ENCODE measurements around the gene CDCA8. TPM values are rescaled to one million over a fixed set of nuclear protein-coding genes. Genes with fewer than 3 reads are reported as not detected.

The CDCA8 gene
- total and polyA plus RNA-seq, 2 donors (not counting 3 experiments of a cell fraction or from before 2014, with no cell fraction given) = 38.5 to 45.7 TPM

DNA sequence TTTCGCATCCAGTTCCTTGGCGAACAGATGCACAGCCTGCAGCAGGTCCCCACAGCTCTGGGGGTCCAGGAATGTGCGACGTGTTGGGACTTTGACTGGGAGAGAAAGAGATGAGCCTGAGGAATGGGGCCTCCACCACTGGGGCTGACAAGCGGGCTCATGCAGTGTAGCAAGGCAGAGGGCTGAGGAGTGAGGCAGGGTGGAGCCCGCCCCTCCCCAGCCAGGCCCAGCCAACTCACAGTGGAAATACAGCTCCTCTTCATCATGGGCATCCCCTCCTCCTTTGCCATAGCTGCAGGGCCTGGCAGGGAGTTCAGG lies 30.7 kb downstream of the CDCA8 start:
- ChIA-PET CTCF (no interaction called here), POLR2A (no interaction called here)
- Histone ChIP-seq H2AFZ (ENCODE audit: low read depth, low read length) (no peak overlapping the region), H3K27ac (ENCODE audit: insufficient read depth, low read depth, low read length) (no peak overlapping the region), H4K20me1 (replicated peaks; ENCODE audit: control insufficient read depth, extremely low read depth, insufficient read depth, low read length) (no peaks in the 10 kb centered on the region), H3K36me3 (ENCODE audit: control insufficient read depth in 2 of 2, extremely low read depth in 1 of 2, insufficient read depth in 2 of 2, low read length in 2 of 2) (no peaks in the 10 kb centered on the region), H3K4me2 (ENCODE audit: insufficient read depth, low read length) (no peak overlapping the region), H3K79me2 (ENCODE audit: control insufficient read depth, insufficient read depth, low read length) (no peaks in the 10 kb centered on the region), H3K9me3 (replicated peaks; ENCODE audit: control insufficient read depth, insufficient read depth, low read length) (no peaks in the 10 kb centered on the region), H3K9ac (replicated peaks; ENCODE audit: extremely low read depth, insufficient read depth, low read length) (no peak overlapping the region), H3K27me3 (ENCODE audit: control insufficient read depth in 2 of 2, insufficient read depth in 2 of 2, low read length in 2 of 2) (no peaks in the 10 kb centered on the region), H3K4me1 (ENCODE audit: control insufficient read depth, extremely low read depth, insufficient read depth, low read length) (no peaks in the 10 kb centered on the region), H3K9me1 (replicated peaks; ENCODE audit: control insufficient read depth, extremely low read depth, insufficient read depth, low read length) (no peaks in the 10 kb centered on the region), H3K4me3 (replicated peaks in 1 of 3; ENCODE audit: insufficient read depth in 1 of 3, low read depth in 1 of 3, low read length in 3 of 3) (no peak overlapping the region)
- DNase-seq (ENCODE audit: low read depth, low spot score) (no peak), FAIRE-seq (no peak)
- TF ChIP-seq POLR2AphosphoS5 (IDR thresholded peaks at IDR 0.05; ENCODE audit: insufficient read depth, low read depth, low read length) = no peak
- TF ChIP-seq, protein P1, sequence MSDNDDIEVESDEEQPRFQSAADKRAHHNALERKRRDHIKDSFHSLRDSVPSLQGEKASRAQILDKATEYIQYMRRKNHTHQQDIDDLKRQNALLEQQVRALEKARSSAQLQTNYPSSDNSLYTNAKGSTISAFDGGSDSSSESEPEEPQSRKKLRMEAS (IDR thresholded peaks at IDR 0.05; ENCODE audit: insufficient read depth, insufficient read length) = no peak
- TF ChIP-seq MYC (IDR thresholded peaks at IDR 0.05; ENCODE audit: low read depth, low read length) = no peak
- intact Hi-C loops (cut with micrococcal nuclease) = no loop called here
- BruUV-seq (replicated peaks) = no TSS peak
- dilution Hi-C loops (cut with MboI; ENCODE audit: extremely low pct_ligation_motif_present, low sequenced_read_pairs) = no loop called here

DNA sequence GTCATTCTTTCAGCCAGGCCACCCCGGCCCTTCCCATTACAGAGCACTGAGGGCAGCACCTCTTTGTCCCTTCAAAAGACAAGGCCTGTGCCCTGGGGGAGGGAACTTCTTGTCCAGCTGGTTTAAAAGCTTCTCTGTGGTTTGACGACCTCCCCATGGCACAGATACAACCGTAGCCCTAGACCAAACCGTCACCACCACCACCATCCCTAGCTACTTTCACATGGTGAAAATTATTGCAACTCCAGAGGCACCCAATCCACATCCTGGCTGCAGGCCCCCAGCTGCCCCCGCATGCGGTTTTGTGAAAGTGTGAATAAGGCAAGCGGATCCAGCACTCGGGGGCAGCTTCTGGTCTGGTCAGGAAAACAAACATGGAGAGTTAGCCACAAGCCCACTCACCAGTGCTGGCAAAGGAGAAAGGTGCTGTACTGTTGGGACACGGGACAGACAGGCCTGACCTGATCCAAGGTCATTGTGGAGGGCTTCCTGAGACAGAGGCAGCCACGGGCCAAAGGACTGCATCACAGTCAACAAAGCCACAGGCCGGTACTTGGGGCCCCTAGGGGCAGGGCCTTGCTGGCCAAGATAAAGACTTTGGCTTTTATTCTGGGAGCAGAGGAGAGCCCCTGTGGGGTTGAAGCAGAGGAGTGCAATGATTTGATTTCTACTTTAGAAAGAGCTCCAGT lies 31.2 kb downstream of the CDCA8 start:
- Histone ChIP-seq H3K27ac (ENCODE audit: insufficient read depth, low read depth, low read length) (no peak overlapping the region), H3K9me1 (replicated peaks; ENCODE audit: control insufficient read depth, extremely low read depth, insufficient read depth, low read length) (no peaks in the 10 kb centered on the region), H3K36me3 (ENCODE audit: control insufficient read depth in 2 of 2, extremely low read depth in 1 of 2, insufficient read depth in 2 of 2, low read length in 2 of 2) (no peaks in the 10 kb centered on the region), H3K4me2 (ENCODE audit: insufficient read depth, low read length) (no peak overlapping the region), H3K4me1 (ENCODE audit: control insufficient read depth, extremely low read depth, insufficient read depth, low read length) (no peaks in the 10 kb centered on the region), H4K20me1 (replicated peaks; ENCODE audit: control insufficient read depth, extremely low read depth, insufficient read depth, low read length) (no peaks in the 10 kb centered on the region), H3K27me3 (ENCODE audit: control insufficient read depth in 2 of 2, insufficient read depth in 2 of 2, low read length in 2 of 2) (no peaks in the 10 kb centered on the region), H3K4me3 (replicated peaks in 1 of 3; ENCODE audit: insufficient read depth in 1 of 3, low read depth in 1 of 3, low read length in 3 of 3) (no peak overlapping the region), H3K79me2 (ENCODE audit: control insufficient read depth, insufficient read depth, low read length) (no peaks in the 10 kb centered on the region), H2AFZ (ENCODE audit: low read depth, low read length) (no peak overlapping the region), H3K9me3 (replicated peaks; ENCODE audit: control insufficient read depth, insufficient read depth, low read length) (no peaks in the 10 kb centered on the region), H3K9ac (replicated peaks; ENCODE audit: extremely low read depth, insufficient read depth, low read length) (no peak overlapping the region)
- intact Hi-C loops (cut with micrococcal nuclease) (no loop called here), dilution Hi-C loops (cut with MboI; ENCODE audit: extremely low pct_ligation_motif_present, low sequenced_read_pairs) (no loop called here)
- no peak for DNase-seq (ENCODE audit: low read depth, low spot score)
- no peak for FAIRE-seq
- TF ChIP-seq, protein P1 (IDR thresholded peaks at IDR 0.05; ENCODE audit: insufficient read depth, insufficient read length) = no peak
- TF ChIP-seq MYC (IDR thresholded peaks at IDR 0.05; ENCODE audit: low read depth, low read length) (no peak), EZH2 (IDR thresholded peaks at IDR 0.05; ENCODE audit: borderline replicate concordance, low read depth, low read length, severe bottlenecking) (no peak), FOS (IDR thresholded peaks at IDR 0.05; ENCODE audit: borderline replicate concordance, insufficient read depth, low read length) (no peak), JUN (IDR thresholded peaks at IDR 0.05; ENCODE audit: borderline replicate concordance, insufficient read depth, insufficient read length, low read depth) (no peak), POLR2A (IDR thresholded peaks at IDR 0.05; ENCODE audit: low read depth, low read length) (no peak), GATA2 (IDR thresholded peaks at IDR 0.05; ENCODE audit: insufficient read depth, insufficient read length, low read depth, low read length) (no peak), POLR2AphosphoS5 (IDR thresholded peaks at IDR 0.05; ENCODE audit: insufficient read depth, low read depth, low read length) (no peak)
- TF ChIP-seq, protein P2, sequence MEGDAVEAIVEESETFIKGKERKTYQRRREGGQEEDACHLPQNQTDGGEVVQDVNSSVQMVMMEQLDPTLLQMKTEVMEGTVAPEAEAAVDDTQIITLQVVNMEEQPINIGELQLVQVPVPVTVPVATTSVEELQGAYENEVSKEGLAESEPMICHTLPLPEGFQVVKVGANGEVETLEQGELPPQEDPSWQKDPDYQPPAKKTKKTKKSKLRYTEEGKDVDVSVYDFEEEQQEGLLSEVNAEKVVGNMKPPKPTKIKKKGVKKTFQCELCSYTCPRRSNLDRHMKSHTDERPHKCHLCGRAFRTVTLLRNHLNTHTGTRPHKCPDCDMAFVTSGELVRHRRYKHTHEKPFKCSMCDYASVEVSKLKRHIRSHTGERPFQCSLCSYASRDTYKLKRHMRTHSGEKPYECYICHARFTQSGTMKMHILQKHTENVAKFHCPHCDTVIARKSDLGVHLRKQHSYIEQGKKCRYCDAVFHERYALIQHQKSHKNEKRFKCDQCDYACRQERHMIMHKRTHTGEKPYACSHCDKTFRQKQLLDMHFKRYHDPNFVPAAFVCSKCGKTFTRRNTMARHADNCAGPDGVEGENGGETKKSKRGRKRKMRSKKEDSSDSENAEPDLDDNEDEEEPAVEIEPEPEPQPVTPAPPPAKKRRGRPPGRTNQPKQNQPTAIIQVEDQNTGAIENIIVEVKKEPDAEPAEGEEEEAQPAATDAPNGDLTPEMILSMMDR (IDR thresholded peaks at IDR 0.05; ENCODE audit: extremely low read depth in 1 of 2, insufficient read depth in 1 of 2, low read depth in 1 of 2, low read length in 2 of 2) = no peak
- no TSS peak for BruUV-seq (replicated peaks)
- ChIA-PET POLR2A (no interaction called here), CTCF (no interaction called here)

All from endothelial cell of umbilical vein (primary cell).